Kidney epithelial cell (primary cell): ENCODE results near the gene NOTCH2. TPM values are rescaled to one million over a fixed set of nuclear protein-coding genes. Genes with fewer than 3 reads are reported as not detected.

ENCODE experiments used
- DNase-seq: peaks from one replicate; pipeline ENCODE4 v3.0.0-alpha.2; 2010; ENCODE audit warnings: low read depth
- H3K27me3 ChIP-seq: 2 replicates; pipeline ENCODE4 v1.6.0; 2011; ENCODE audit warnings: low read length; ENCODE audit not compliant: control insufficient read depth, insufficient read depth
- H3K36me3 ChIP-seq: 2 replicates; pipeline ENCODE4 v1.5.1; 2011; ENCODE audit warnings: low read length; ENCODE audit not compliant: control insufficient read depth, insufficient read depth
- H3K4me3 ChIP-seq: 2 replicates; pipeline ENCODE4 v1.5.1; 2011; ENCODE audit warnings: low read depth, mild to moderate bottlenecking, control low read depth, low read length
- CTCF ChIP-seq: IDR thresholded peaks from 2 replicates; pipeline ENCODE4 v1.5.1; 2011; ENCODE audit warnings: mild to moderate bottlenecking, moderate library complexity, low read length, control low read depth, inconsistent platforms; ENCODE audit not compliant: insufficient read depth, poor library complexity, severe bottlenecking
- total RNA-seq: library from RNA; depleted of rRNA; stranded (reverse); fragments of >200 nt; gene quantifications from 2 replicates; pipeline ENCODE4 v1.2.3, GENCODE V29; 2015

NOTCH2 gene
- total RNA-seq, 1 donor from 2014 or later: 136 TPM

- no peak for TF ChIP-seq CTCF
- H3K4me3 ChIP-seq: no peak overlapping the region
- H3K36me3 ChIP-seq: no peaks in the 10 kb centered on the region
- DNase-seq: no peak
- H3K27me3 ChIP-seq: no peaks in the 10 kb centered on the region
Observed at GRCh38 chr1:119898530-119898929, 170.9 kb downstream of the NOTCH2 start.

GRCh38 chr1:119896303-119896702 lies 173.2 kb downstream of the NOTCH2 start, which contains the start of gene ADAM30:
ADAM30 (minus strand) TSS chr1:119896515; CDS start chr1:119896336, 179 bp downstream.
- no peaks in the 10 kb centered on the region for H3K27me3 ChIP-seq

GRCh38 chr1:119895102-119895501 lies 174.4 kb downstream of the NOTCH2 start:
- no peak overlapping the region for H3K4me3 ChIP-seq
- no peak for TF ChIP-seq CTCF
- H3K36me3 ChIP-seq: no peaks in the 10 kb centered on the region
- no peak for DNase-seq
- H3K27me3 ChIP-seq: no peaks in the 10 kb centered on the region

More at GRCh38 chr1:119896303-119896702, 173.2 kb downstream of the NOTCH2 start, which contains the start of gene ADAM30:
- Histone ChIP-seq H3K4me3 (no peak within 1 kb of the TSS), H3K36me3 (no peaks in the 10 kb centered on the region)
- DNase-seq: no peak
- peak; percentile 23 for TF ChIP-seq CTCF

- DNase-seq: no peak
- H3K27me3 ChIP-seq: no peaks in the 10 kb centered on the region
- no peaks in the 10 kb centered on the region for H3K36me3 ChIP-seq
- no peak overlapping the region for H3K4me3 ChIP-seq
- TF ChIP-seq CTCF: no peak
Observed at GRCh38 chr1:119893827-119894700, 175.4 kb downstream of the NOTCH2 start.

GRCh38 chr1:119893238-119893791 lies 176.1 kb downstream of the NOTCH2 start:
- TF ChIP-seq CTCF: no peak
- no peak overlapping the region for H3K4me3 ChIP-seq
- DNase-seq: no peak
- H3K27me3 ChIP-seq: no peaks in the 10 kb centered on the region
- no peaks in the 10 kb centered on the region for H3K36me3 ChIP-seq
